Small intestine (tissue), 7 donors: ENCODE data around the gene TDRD3. TPM values are rescaled to one million over a fixed set of nuclear protein-coding genes. Genes with fewer than 3 reads are reported as not detected.
"Not testable (repeated sequence)": the region's sequence is repeated elsewhere in the genome, so short reads cannot be mapped to it uniquely, and the experiment has no call there.

Source experiments
- DNase-seq, 2 donors: peaks; one replicate each; pipeline versions ENCODE4 v3.0.0 to v3.0.0-alpha.2; 2013
- FAIRE-seq: peaks from 2 replicates; lab custom pipeline; 2012; peaks lifted over from hg19 to GRCh38; lab: Jason Lieb, UNC
- H3K27ac ChIP-seq, 3 donors: one replicate each; pipeline ENCODE4 v1.5.1; 2013; ENCODE audit warnings: low read length in 2 of 3, mild to moderate bottlenecking in 2 of 3, control low read depth in 1 of 3, inconsistent platforms in 1 of 3, low read depth in 1 of 3, moderate library complexity in 1 of 3
- H3K27me3 ChIP-seq, 3 donors: one replicate each; pipeline ENCODE4 v1.6.1; 2013; ENCODE audit warnings: low read length in 3 of 3, inconsistent platforms in 1 of 3; ENCODE audit not compliant: control insufficient read depth in 3 of 3, insufficient read depth in 3 of 3
- H3K36me3 ChIP-seq, 3 donors: one replicate each; pipeline ENCODE4 v1.6.1; 2013; ENCODE audit warnings: low read length in 3 of 3, inconsistent platforms in 1 of 3, low read depth in 1 of 3, mild to moderate bottlenecking in 1 of 3, moderate library complexity in 1 of 3; ENCODE audit not compliant: control insufficient read depth in 3 of 3, insufficient read depth in 2 of 3
- H3K4me1 ChIP-seq, 3 donors: one replicate each; pipeline ENCODE4 v1.6.1; 2013; ENCODE audit warnings: low read length in 2 of 3, inconsistent platforms in 1 of 3, low read depth in 1 of 3, mild to moderate bottlenecking in 1 of 3, moderate library complexity in 1 of 3; ENCODE audit not compliant: control insufficient read depth in 3 of 3, insufficient read depth in 2 of 3
- H3K4me3 ChIP-seq, 3 donors: one replicate each; pipeline ENCODE4 v1.5.1; 2013; ENCODE audit warnings: low read length in 3 of 3, control low read depth in 1 of 3, inconsistent platforms in 1 of 3, low read depth in 1 of 3, mild to moderate bottlenecking in 1 of 3, moderate library complexity in 1 of 3
- H3K9me3 ChIP-seq, 2 donors: one replicate each; pipeline ENCODE4 v1.6.1; 2013; ENCODE audit warnings: low read depth in 1 of 2, low read length in 1 of 2; ENCODE audit not compliant: control insufficient read depth in 2 of 2, insufficient read depth in 1 of 2
- WGBS, 3 donors: extraction: QIAGEN DNeasy Blood & Tissue Kit; methylation state at CpG; one replicate each; pipeline ENCODE4 v1.1.7; 2013; 5-methylcytosine and 5-hydroxymethylcytosine counted together
- polyA plus RNA-seq, 4 donors: library from polyadenylated mRNA; stranded (reverse) in 3 of 4; unstranded in 1 of 4; fragments of 200-250 nt in 3 of 4; fragments of 120-200 nt in 1 of 4; gene quantifications; one replicate each; pipeline versions ENCODE4 v1.2.1 to v1.2.3, GENCODE V29; 2013
- donor health status: healthy with polysubstance abuse.
- donor health status: control.
- donor health status: control.
- donor health status: Bipolar disorder and iron deficiency.
- donor health status: healthy.

TDRD3 gene
- polyA plus RNA-seq, 4 donors = 10.0 to 21.7 (median 10.1) TPM

DNA sequence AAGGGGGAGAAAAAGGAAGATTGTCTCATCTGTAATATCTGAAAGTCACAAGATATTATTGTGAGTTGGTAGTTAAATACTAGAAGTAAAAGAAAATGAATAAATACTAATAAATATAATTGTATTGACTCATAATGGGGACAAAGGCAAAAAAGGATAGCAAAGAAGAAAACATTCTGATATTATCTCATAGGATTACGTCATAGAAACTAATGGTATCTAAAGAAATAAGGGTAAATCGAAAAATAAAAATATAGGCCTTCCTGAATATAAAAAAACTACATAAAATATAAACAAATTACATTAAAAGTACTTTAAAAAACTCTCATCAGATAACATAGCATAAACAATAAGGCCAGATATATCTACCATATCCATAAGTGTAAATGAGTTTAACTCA is 38.6 kb upstream of the TDRD3 start:
- H3K36me3 ChIP-seq = no peaks in the 10 kb centered on the region
- no peaks in the 10 kb centered on the region for H3K9me3 ChIP-seq
- no peaks in the 10 kb centered on the region for H3K27me3 ChIP-seq
- FAIRE-seq = peak; percentile 80
- no peak overlapping the region for H3K27ac ChIP-seq
- H3K4me1 ChIP-seq = no peaks in the 10 kb centered on the region
- 79 to 85% (median 82%) methylated on average over 2 of the region's 2 CpGs for whole genome bisulfite sequencing, 3 donors
- DNase-seq = no peak
- H3K4me3 ChIP-seq = no peak overlapping the region

DNA sequence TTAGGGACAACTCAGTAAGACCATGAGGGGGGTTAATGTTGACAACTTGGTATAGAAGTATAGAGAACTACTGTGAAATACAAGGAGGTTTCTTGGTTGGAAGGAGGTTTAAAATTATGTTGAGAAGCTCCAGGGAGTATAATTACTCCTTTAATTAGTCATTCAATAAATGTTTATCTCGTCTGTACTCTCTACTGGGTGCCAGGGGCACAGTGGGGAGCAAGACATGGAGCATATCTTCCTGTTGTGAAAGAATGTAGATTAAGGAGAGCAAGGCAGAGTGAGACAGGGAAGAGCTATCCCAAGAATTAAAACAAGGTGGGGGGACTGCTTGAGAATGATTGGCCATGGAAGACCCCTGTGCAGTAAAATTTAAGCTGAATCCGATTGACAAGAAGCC is 33.7 kb upstream of the TDRD3 start:
- H3K36me3 ChIP-seq = no peaks in the 10 kb centered on the region
- no peaks in the 10 kb centered on the region for H3K27me3 ChIP-seq
- DNase-seq = no peak
- no peaks in the 10 kb centered on the region for H3K4me1 ChIP-seq
- no peak overlapping the region for H3K27ac ChIP-seq
- H3K4me3 ChIP-seq = no peak overlapping the region
- no peaks in the 10 kb centered on the region for H3K9me3 ChIP-seq
- 32 to 69% (median 35%) methylated on average over 2 of the region's 2 CpGs for WGBS, 3 donors
- no peak for FAIRE-seq

DNA sequence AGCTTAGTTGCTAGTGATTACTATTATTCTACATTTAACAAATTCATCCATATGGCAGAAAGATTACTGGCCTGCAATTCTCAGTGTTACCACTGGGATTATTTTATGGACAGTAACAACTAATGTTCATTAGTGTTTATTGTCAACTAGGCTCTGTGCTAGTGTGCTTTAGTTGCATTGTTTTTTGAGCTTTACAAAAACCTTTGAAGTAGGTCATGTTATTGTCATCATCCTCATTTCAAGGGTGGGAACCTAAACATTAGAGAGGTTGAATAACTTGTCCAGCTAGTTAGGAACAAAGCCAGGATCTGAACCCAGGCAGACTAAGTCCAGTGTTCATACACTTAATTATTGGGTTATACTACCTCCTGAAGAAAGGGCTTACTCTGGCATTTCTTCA is 27.8 kb upstream of the TDRD3 start:
- FAIRE-seq = no peak
- DNase-seq = no peak
- Histone ChIP-seq H3K27me3 (no peaks in the 10 kb centered on the region), H3K36me3 (no peaks in the 10 kb centered on the region), H3K9me3 (no peaks in the 10 kb centered on the region), H3K4me3 (no peak overlapping the region), H3K4me1 (no peaks in the 10 kb centered on the region), H3K27ac (no peak overlapping the region)

DNA sequence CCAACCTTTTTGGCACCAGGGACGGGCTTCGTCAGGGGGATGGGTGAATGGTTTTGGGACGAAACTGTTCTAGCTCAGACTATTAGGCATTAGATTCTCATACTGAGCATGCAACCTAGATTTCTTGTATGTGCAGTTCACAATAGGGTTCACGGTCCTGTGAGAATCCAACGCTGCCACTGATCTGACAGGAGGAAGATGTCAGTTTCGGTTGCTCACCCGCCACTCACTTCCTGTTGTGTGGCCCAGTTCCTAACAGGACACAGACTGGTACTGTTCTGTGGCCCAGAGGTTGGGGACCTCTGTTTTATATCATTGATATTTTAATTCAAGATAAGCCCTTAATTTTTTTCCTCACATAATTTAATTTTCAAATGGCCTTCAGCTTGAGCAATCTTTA is 26.7 kb upstream of the TDRD3 start:
- 85 to 93% (median 90%) methylated on average over 7 of the region's 7 CpGs for WGBS, 3 donors
- DNase-seq (no peak), FAIRE-seq (no peak)
- no peak overlapping the region for H3K27ac ChIP-seq
- H3K27me3 ChIP-seq = no peaks in the 10 kb centered on the region
- no peaks in the 10 kb centered on the region for H3K36me3 ChIP-seq
- H3K4me3 ChIP-seq = no peak overlapping the region
- H3K9me3 ChIP-seq = no peaks in the 10 kb centered on the region
- no peaks in the 10 kb centered on the region for H3K4me1 ChIP-seq

DNA sequence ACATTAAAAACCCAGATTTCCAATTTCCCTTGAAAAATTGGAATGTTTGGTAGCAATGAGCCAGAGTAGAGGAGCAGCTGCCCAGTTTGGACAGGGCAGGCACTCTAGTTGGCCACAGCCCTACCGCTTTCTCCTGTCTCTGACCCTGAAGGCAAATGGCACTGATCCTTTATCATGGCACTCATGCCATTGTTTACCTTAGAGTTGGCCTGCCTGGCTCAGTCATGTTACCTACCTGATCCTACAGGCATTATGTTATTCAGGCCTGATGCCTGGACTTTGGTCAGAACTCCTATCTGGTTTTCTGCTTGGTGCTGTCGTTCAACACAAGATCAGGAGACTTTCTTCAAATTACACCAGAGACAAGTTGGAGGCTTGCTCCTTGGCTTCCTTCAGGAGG is 24.9 kb upstream of the TDRD3 start:
- Histone ChIP-seq H3K9me3 (no peaks in the 10 kb centered on the region), H3K27me3 (no peaks in the 10 kb centered on the region), H3K4me1 (no peaks in the 10 kb centered on the region), H3K27ac (no peak overlapping the region), H3K4me3 (no peak overlapping the region), H3K36me3 (no peaks in the 10 kb centered on the region)
- FAIRE-seq (no peak), DNase-seq (peak in 1 of 2 donors; percentile 21)
- WGBS, 3 donors = 50 to 82% (median 52%) methylated on average over 2 of the region's 2 CpGs

DNA sequence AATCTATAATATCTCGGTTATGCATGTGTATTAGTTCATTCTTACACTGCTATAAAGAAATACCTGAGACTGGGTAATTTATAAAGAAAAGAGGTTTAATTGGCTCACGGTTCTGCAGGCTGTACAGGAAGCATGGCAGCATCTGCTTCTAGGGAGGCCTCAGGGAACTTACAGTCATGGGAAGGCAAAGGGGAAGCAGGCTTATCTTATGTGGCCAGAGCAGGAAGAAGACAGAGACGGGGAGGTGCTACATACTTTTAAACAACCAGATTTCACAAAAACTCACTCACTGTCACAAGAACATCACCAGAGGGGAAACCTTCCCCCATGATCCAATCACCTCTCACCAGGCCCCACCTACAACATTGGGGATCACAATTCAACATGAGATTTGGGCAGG is 17.7 kb upstream of the TDRD3 start:
- H3K27ac ChIP-seq, H3K9me3 ChIP-seq, H3K27me3 ChIP-seq, H3K4me1 ChIP-seq, H3K36me3 ChIP-seq, H3K4me3 ChIP-seq, DNase-seq, FAIRE-seq: not testable (repeated sequence)
- WGBS, 3 donors = 68 to 86% (median 79%) methylated on average over 3 of the region's 3 CpGs

DNA sequence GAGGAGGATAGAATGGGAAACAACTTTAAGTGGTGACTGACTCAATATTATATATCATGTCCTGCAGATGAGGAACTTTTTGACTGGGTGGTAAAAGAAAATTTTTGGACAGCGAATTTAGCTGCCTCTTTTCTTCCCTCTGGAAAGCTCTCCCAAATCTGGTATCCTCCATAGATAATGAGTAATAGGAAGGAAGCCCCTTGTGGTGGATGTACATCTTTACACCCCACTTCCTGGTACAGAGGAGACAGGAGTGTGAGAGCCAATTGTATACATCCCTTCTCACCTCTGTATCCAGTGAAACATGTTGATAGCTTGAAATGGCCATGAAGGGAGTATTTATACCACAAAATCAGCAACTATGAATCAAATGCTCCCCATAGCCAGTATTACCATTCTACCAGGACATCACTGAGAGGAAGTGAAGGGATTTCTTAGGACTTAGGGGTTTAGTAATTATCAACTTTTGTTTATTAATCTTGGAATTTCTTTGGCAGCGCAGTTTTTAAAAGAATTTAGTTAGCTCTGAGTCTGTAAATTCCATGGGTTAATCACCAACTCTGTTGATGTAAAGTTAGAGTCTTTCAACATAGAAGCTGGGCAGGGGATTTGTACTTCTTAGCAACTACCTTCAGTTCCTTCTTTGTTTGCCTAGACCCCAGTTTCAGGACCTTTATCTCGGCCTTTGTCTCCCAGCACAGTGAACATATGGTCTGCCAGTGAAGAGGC is 17.0 kb upstream of the TDRD3 start:
- no peaks in the 10 kb centered on the region for H3K36me3 ChIP-seq
- H3K4me3 ChIP-seq = no peak overlapping the region
- no peak for FAIRE-seq
- H3K4me1 ChIP-seq = no peaks in the 10 kb centered on the region
- no peaks in the 10 kb centered on the region for H3K27me3 ChIP-seq
- H3K9me3 ChIP-seq = no peaks in the 10 kb centered on the region
- WGBS, 3 donors = 79 to 92% (median 91%) methylated on average over 3 of the region's 3 CpGs
- no peak for DNase-seq
- H3K27ac ChIP-seq = no peak overlapping the region

DNA sequence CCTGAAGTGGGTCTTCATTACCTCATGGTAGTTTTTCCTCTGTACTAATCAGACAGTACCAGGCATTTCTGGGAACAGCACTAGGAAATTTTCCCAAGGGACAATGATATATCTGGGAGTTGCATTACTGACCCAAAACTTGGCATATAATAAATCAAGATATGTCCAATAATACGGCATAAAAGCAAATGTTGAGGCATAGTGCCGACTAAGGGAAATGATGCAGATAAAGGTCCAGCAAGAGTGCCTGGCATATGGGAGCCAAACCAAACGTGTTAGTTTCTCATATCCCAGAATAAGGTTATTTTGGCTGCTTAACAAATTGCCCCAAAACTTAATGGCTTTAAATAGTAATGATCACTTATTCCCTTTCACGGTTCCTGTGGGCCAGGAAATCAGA is 12.1 kb upstream of the TDRD3 start:
- FAIRE-seq = no peak
- H3K36me3 ChIP-seq = no peaks in the 10 kb centered on the region
- DNase-seq = no peak

DNA sequence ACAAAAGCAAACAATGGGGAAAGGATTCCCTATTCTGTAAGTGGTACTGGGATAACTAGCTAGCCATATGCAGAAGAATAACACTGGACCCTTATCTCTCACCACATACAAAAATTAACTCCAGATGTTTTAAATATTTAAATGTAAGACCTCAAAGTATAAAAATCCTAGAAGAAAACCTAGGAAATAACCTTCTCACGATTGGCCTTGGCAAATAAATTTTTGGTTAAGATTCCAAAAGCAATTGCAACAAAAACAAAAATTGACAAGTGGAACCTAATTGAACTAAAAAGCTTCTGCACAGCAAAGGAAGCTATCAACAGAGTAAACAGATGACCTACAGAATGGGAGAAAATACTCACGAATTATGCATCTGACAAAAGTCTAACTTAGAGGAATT is 10.8 kb upstream of the TDRD3 start:
- Histone ChIP-seq H3K9me3 (no peaks in the 10 kb centered on the region), H3K27me3 (peaks cover 0 to 2% (median 0%) of the 10 kb centered on the region in 3 donors), H3K4me1 (no peaks in the 10 kb centered on the region), H3K36me3 (no peaks in the 10 kb centered on the region), H3K27ac (no peak overlapping the region), H3K4me3 (no peak overlapping the region)
- no peak for FAIRE-seq
- WGBS, 3 donors = 69 to 78% (median 74%) methylated on average over 2 of the region's 2 CpGs
- no peak for DNase-seq

More for the DNA sequence above, 12.1 kb upstream of the TDRD3 start:
- no peaks in the 10 kb centered on the region for H3K4me1 ChIP-seq
- H3K27ac ChIP-seq = no peak overlapping the region
- H3K27me3 ChIP-seq = peaks cover 0 to 2% (median 0%) of the 10 kb centered on the region in 3 donors
- no peaks in the 10 kb centered on the region for H3K9me3 ChIP-seq
- no peak overlapping the region for H3K4me3 ChIP-seq
- WGBS, 3 donors = 71 to 78% (median 77%) methylated on average over 4 of the region's 4 CpGs
